Endothelial cell of umbilical vein (primary cell): ENCODE results near the gene ZBTB21. TPM values are rescaled to one million over a fixed set of nuclear protein-coding genes. Genes with fewer than 3 reads are reported as not detected.

Experiments
- BruUV-seq: library from RNA; stranded (reverse); fragments of 400-500 nt; replicated peaks from 2 replicates; lab custom pipeline; 2021; lab: Mats Ljungman, UMichigan
- CTCF ChIA-PET: fragments of 300-600, 350-600 bp; sonication (Branson Sonifier 250); formaldehyde crosslinking; loops from one replicate; lab custom pipeline; 2021; ENCODE audit warnings: antibody characterized with exemption, inconsistent platforms; lab: Charles Lee
- POLR2A ChIA-PET: fragments of 300-600, 350-600 bp; sonication (Branson Sonifier 250); formaldehyde crosslinking; loops from one replicate; lab custom pipeline; 2021; ENCODE audit warnings: antibody characterized with exemption, inconsistent platforms; lab: Charles Lee
- DNase-seq: peaks from one replicate; pipeline ENCODE4 v3.0.0-alpha.2; 2011; ENCODE audit warnings: low read depth, low spot score
- FAIRE-seq: peaks from 2 replicates; lab custom pipeline; 2011; peaks lifted over from hg19 to GRCh38; lab: Jason Lieb, UNC
- H2AFZ ChIP-seq: 2 replicates; pipeline ENCODE4 v1.6.0; 2012; ENCODE audit warnings: low read depth, low read length, control low read depth, inconsistent platforms
- H3K27ac ChIP-seq: 2 replicates; pipeline ENCODE4 v1.5.1; 2011; ENCODE audit warnings: low read depth, mild to moderate bottlenecking, control low read depth, low read length, moderate library complexity; ENCODE audit not compliant: insufficient read depth
- H3K27me3 ChIP-seq, 2 experiments: 2 replicates each; pipeline versions ENCODE4 v1.6.0 to v1.6.1; 2011; ENCODE audit warnings: low read length in 2 of 2, mixed read lengths in 1 of 2; ENCODE audit not compliant: control insufficient read depth in 2 of 2, insufficient read depth in 2 of 2
- H3K36me3 ChIP-seq, 2 experiments: 2 replicates in 1 of 2; 3 replicates in 1 of 2; pipeline ENCODE4 v1.5.1; 2011; ENCODE audit warnings: low read length in 2 of 2, mild to moderate bottlenecking in 1 of 2, moderate library complexity in 1 of 2; ENCODE audit not compliant: control insufficient read depth in 2 of 2, insufficient read depth in 2 of 2; ENCODE audit errors: extremely low read depth in 1 of 2
- H3K4me1 ChIP-seq: 3 replicates; pipeline ENCODE4 v1.5.1; 2011; ENCODE audit warnings: mild to moderate bottlenecking, low read length; ENCODE audit not compliant: control insufficient read depth, insufficient read depth; ENCODE audit errors: extremely low read depth
- H3K4me2 ChIP-seq: 2 replicates; pipeline ENCODE4 v1.6.1; 2011; ENCODE audit warnings: low read length, control low read depth, mixed read lengths; ENCODE audit not compliant: insufficient read depth
- H3K4me3 ChIP-seq, 3 experiments: fragments of 200-600 bp in 1 of 3; sonication (generic), shearing (Covaris generic) in 1 of 3; replicated peaks in 1 of 3; 2 replicates each; pipeline ENCODE4 v1.5.1; 2011 to 2016; ENCODE audit warnings: control low read depth in 3 of 3, low read length in 3 of 3, mild to moderate bottlenecking in 2 of 3, inconsistent platforms in 1 of 3, low read depth in 1 of 3, moderate library complexity in 1 of 3; ENCODE audit not compliant: insufficient read depth in 1 of 3
- H3K79me2 ChIP-seq: 2 replicates; pipeline ENCODE4 v1.6.0; 2012; ENCODE audit warnings: low read length, inconsistent platforms; ENCODE audit not compliant: control insufficient read depth, insufficient read depth
- H3K9ac ChIP-seq: replicated peaks from 2 replicates; pipeline ENCODE3; 2011; ENCODE audit warnings: low read length, control low read depth; ENCODE audit not compliant: insufficient read depth; ENCODE audit errors: extremely low read depth
- H3K9me1 ChIP-seq: replicated peaks from 3 replicates; pipeline ENCODE4 v1.6.0; 2011; ENCODE audit warnings: mild to moderate bottlenecking, low read length; ENCODE audit not compliant: control insufficient read depth, insufficient read depth; ENCODE audit errors: extremely low read depth
- H3K9me3 ChIP-seq: replicated peaks from 2 replicates; pipeline ENCODE4 v1.5.1; 2012; ENCODE audit warnings: low read length, inconsistent platforms; ENCODE audit not compliant: control insufficient read depth, insufficient read depth
- H4K20me1 ChIP-seq: replicated peaks from 2 replicates; pipeline ENCODE3; 2011; ENCODE audit warnings: mild to moderate bottlenecking, low read length; ENCODE audit not compliant: control insufficient read depth, insufficient read depth; ENCODE audit errors: extremely low read depth
- CTCF ChIP-seq, 2 donors: IDR thresholded peaks; 1 replicate in 1 of 2; 2 replicates in 1 of 2; pipeline ENCODE4 v1.5.1; 2011; ENCODE audit warnings: low read length in 2 of 2, mild to moderate bottlenecking in 2 of 2, moderate library complexity in 2 of 2, control low read depth in 1 of 2, inconsistent platforms in 1 of 2, low read depth in 1 of 2; ENCODE audit not compliant: insufficient read depth in 1 of 2; ENCODE audit errors: extremely low read depth in 1 of 2
- EZH2 ChIP-seq: IDR thresholded peaks from 2 replicates; pipeline ENCODE4 v1.6.1; 2012; ENCODE audit warnings: borderline replicate concordance, low read depth, mild to moderate bottlenecking, moderate library complexity, low read length, inconsistent platforms; ENCODE audit not compliant: severe bottlenecking
- FOS ChIP-seq: IDR thresholded peaks from 2 replicates; pipeline ENCODE4 v1.6.1; 2011; ENCODE audit warnings: mild to moderate bottlenecking, low read length, moderate library complexity, borderline replicate concordance; ENCODE audit not compliant: insufficient read depth
- GATA2 ChIP-seq: IDR thresholded peaks from 2 replicates; pipeline ENCODE4 v1.7.0; 2011; ENCODE audit warnings: low read depth, mild to moderate bottlenecking, moderate library complexity, mixed read lengths, low read length; ENCODE audit not compliant: insufficient read length, insufficient read depth
- JUN ChIP-seq: IDR thresholded peaks from 2 replicates; pipeline ENCODE4 v1.6.1; 2011; ENCODE audit warnings: borderline replicate concordance, low read depth; ENCODE audit not compliant: insufficient read length, insufficient read depth
- MAX ChIP-seq: IDR thresholded peaks from 2 replicates; pipeline ENCODE4 v1.6.1; 2011; ENCODE audit not compliant: insufficient read depth, insufficient read length
- MYC ChIP-seq: IDR thresholded peaks from one replicate; pipeline ENCODE4 v1.6.1; 2011; ENCODE audit warnings: mild to moderate bottlenecking, low read depth, low read length
- POLR2A ChIP-seq: IDR thresholded peaks from 2 replicates; pipeline ENCODE4 v1.6.1; 2012; ENCODE audit warnings: low read depth, mild to moderate bottlenecking, control low read depth, low read length
- POLR2AphosphoS5 ChIP-seq: IDR thresholded peaks from 2 replicates; pipeline ENCODE4 v1.6.1; 2012; ENCODE audit warnings: low read depth, mild to moderate bottlenecking, control low read depth, low read length, moderate library complexity; ENCODE audit not compliant: insufficient read depth
- dilution Hi-C: fragments of 300-500 bp; cut with MboI; formaldehyde crosslinking; loops from one replicate; pipeline ENCODE4 v1.15.0; 2019; ENCODE audit warnings: low sequenced_read_pairs; ENCODE audit not compliant: extremely low pct_ligation_motif_present
- intact Hi-C: fragments of 100-400 bp; cut with micrococcal nuclease; formaldehyde crosslinking; loops from one replicate; pipeline ENCODE4 v1.10.0; 2022
- polyA plus RNA-seq, 4 experiments: library from polyadenylated mRNA; depleted of rRNA in 3 of 4; stranded (reverse) in 3 of 4; unstranded in 1 of 4; fragments of >200 nt; gene quantifications; 2 replicates each; pipeline versions ENCODE4 v1.2.1 to v1.2.3, GENCODE V29; 2011 to 2012; ENCODE audit warnings: missing spikeins in 1 of 4
- total RNA-seq: library from RNA; stranded (reverse); gene quantifications from 2 replicates; pipeline ENCODE4 v1.2.3, GENCODE V29; 2021

Gene ZBTB21
- total and polyA plus RNA-seq, 2 donors (not counting 3 experiments of a cell fraction or from before 2014, with no cell fraction given): 2.8 to 12.4 TPM

GRCh38 chr21:41961753-41962152 lies 48.4 kb downstream of the ZBTB21 start:
- H3K36me3 ChIP-seq: no peaks in the 10 kb centered on the region
- TF ChIP-seq GATA2 (no peak), JUN (no peak), MYC (no peak), MAX (no peak), EZH2 (no peak), POLR2AphosphoS5 (no peak), FOS (no peak), POLR2A (no peak), CTCF (IDR thresholded peaks at IDR 0.05; ENCODE audit: extremely low read depth in 1 of 2, insufficient read depth in 1 of 2, low read depth in 1 of 2, low read length in 2 of 2) (no peak)
- peak overlapping the region; percentile 49 for H3K4me2 ChIP-seq
- FAIRE-seq: no peak
- H3K9me1 ChIP-seq: no peaks in the 10 kb centered on the region
- H4K20me1 ChIP-seq: no peaks in the 10 kb centered on the region
- peak overlapping the region; percentile 81 for H3K27ac ChIP-seq
- TSS peak; percentile 84 for BruUV-seq
- H3K9ac ChIP-seq: peak overlapping the region; percentile 77
- ChIA-PET POLR2A (interaction anchor here (0.7 to 1.0 kb wide), 2 partner anchors 14 to 136 kb away, joined by 3 to 4 read pairs; no protein-coding TSS in a partner anchor), CTCF (interaction anchor here (0.9 to 2.4 kb wide), 8 partner anchors 9 to 156 kb away, joined by 3 to 11 read pairs (median 6); partner anchors contain the start of gene ZBTB21)
- no peak overlapping the region for H3K4me3 ChIP-seq
- peaks cover 46% of the 10 kb centered on the region for H3K4me1 ChIP-seq
- no peaks in the 10 kb centered on the region for H3K27me3 ChIP-seq
- dilution Hi-C loops (no loop called here), intact Hi-C loops (no loop called here)
- H2AFZ ChIP-seq: peak overlapping the region; percentile 22
- H3K9me3 ChIP-seq: no peaks in the 10 kb centered on the region
- no peaks in the 10 kb centered on the region for H3K79me2 ChIP-seq
- DNase-seq: no peak
